Superior temporal gyrus (tissue), 1 donor: ENCODE results near the gene ZNF777.

Experiments used
- DNase-seq: peaks from one replicate; pipeline ENCODE4 v3.0.0-alpha.2; 2016; ENCODE audit errors: extremely low spot score

The ZNF777 gene

DNA sequence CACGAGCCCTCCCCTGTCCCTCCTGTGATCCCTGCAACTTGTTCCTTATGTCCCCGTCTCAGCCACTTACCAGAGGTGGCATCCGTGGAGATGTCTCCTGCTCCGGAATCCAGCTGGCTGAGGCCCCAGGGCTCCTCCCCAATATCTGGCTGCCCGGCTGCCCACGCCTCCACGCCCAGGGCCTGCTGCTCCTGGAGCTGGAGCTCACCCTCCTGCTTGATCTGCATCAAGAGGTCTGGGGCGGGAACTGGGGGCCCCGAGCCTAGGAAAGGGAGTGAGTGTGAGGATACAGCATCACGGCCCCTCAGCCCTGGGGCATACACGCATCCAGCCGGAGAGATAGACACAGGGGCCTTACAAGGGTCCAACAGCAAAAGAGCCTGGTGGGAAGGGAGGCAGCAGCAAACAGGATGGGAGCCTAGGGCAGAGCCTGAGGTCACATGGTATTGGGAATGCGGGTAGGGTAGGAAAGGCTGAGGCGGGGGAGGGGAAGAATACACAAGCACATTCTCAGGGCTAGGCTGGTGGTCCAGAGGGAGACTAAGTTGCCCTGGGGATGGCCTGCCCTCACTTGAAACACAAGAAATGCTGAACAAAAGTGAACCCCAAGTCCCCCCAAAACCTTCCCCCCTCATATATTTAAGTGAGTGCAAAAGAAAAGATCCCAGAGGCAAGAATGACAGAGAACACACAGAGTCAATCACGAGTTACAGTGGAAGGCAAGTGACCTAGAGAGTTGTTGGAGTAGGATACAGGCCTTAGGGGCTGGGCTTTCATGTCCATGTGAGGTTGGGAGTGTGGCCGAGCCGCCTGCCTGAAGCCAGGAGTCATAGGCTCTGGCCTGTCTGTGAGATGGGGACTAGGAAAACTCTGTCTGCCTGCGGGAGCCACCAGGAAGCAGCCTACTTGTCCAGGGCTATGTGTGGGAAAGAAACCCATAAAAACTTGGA, 16.9 kb upstream of the ZNF777 start:
- no peak for DNase-seq

- no peak for DNase-seq
These were observed 15.9 kb upstream of the ZNF777 start for GRCh38 chr7:149476791-149477190.

DNA sequence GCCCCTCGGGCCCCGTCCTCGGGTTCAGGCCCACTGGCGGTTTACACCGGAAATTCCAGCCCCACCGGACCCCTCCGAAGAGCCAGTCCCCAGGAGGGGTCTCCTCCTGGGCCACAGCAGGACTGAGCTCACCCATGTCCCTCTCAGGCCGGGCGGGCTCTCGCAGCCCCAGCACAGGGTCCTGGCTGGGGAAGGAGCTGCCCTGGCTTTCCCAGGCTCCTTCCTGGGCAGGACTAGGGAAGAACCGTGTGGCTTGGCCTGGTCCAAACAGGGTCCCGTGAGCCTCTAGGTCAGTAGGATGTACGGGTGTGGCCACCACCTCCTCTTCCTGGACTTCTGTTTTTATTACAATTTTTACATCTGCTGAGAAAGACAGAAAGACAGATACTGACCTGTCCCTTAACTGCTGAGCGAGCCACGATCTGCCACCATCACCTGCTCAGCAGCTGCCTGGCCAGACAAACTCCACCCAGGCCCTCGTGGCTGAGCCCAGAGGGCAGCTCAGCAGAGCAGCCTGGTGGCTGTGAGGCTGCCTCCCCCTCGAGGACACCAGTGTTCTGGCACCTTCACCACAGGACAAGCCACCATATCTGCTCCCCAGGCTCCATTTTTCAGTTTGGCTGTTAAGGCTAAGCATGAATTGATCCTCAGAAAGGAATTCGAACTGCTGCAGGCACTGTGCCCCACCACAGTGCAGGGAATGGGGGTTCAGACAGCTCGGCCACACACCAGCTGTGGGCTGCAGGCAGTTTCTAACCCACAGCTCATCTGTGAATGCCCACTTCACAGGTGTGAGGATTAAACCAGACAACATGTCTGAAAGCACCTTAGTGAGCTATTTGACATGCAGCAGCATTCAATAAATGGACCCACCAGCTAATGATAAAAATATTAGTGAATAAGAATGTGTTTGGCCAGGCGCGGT, 14.5 kb upstream of the ZNF777 start:
- no peak for DNase-seq

GRCh38 chr7:149474309-149475120, 13.7 kb upstream of the ZNF777 start:
- no peak for DNase-seq

DNA sequence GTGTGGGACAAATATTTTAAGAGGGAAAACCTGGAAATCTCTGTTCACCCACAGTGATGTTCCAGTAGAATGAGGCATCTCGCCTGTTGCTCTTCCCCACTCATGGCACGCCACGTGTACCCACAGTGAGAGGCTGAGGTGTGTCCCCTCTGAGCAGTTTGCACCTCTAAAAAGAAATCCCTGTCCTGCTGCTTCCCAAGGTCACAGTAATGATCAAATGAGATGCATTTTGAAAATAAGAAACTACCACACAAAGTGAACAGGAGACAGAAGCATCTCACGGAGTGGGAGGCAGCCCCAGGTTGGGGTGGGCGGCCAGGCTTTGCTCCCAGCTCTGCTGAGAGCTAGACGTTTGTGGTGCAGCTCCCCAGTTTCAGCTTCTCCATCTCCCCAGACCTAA, 12.4 kb upstream of the ZNF777 start:
- DNase-seq, result no peak

- no peak for DNase-seq
These were observed 10.6 kb upstream of the ZNF777 start for GRCh38 chr7:149471289-149471953.

DNA sequence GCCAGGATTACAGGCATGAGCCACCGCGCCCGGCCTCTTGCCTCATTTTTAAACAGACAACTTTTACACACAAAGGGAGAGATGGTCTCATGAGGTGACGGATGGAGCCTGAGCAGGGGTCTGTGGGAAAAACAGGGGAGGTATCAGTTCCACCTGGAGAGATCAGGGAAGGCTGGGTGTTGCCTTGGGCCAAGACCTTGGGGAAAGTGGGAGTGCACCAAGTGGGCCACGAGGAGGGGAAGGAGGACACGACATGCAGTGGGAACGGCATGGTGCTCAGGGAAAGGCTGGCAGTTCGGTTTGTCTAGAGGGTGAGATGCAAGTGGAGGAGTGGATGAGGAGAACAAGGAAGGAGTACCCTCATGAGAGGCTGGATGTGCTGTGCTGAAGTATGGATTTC, 8.9 kb upstream of the ZNF777 start:
- no peak for DNase-seq

GRCh38 chr7:149468208-149468607, 7.3 kb upstream of the ZNF777 start:
- no peak for DNase-seq

DNA sequence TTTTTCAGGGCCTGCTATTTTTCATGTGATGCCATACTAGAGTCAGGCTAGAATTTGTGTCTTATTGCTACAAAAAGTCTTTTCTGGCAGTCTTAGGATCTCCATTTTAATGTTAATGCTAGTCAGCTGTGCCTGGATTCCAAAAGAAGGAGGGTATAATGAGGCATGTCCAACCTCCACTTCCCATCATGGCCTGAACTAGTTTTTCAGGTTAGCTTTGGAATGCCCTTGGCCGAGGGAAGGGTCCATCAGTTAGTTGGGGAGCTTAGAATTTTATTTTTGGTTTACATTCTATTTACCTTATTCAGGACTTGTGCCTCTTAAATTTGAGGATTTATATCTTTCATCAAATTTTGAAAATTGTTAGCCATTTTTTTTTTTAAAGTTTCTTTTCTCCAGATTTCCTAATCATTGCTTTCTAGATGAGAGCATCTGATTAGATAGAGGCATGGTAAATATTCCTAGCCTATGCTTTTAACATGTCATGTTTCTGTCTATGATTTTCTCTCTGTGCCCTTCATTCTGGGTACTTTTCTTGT, 6.5 kb upstream of the ZNF777 start:
- no peak for DNase-seq

- DNase-seq, result no peak
These were observed 5.5 kb upstream of the ZNF777 start for GRCh38 chr7:149466364-149466763.

GRCh38 chr7:149463500-149464161, 2.8 kb upstream of the ZNF777 start:
- no peak for DNase-seq

DNA sequence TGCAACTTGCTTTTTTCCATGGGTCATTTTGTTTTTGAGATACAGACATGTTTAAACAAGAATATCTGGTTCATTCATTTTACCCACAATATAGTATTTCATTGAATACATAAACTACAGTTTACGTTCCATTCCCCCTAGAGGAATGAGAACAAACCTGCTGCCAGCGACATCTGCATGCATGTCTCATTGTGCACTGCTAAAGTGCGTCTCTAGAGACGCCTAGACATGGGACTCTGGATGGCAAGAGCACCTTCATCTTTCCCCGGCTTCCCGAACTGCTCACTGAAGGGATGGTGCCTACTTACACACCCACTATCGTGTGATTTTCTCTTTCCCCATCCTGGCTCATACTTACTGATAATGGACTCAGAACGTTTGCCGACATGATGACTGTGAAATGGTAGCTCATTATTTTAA, 1.2 kb upstream of the ZNF777 start:
- DNase-seq, result no peak

DNA sequence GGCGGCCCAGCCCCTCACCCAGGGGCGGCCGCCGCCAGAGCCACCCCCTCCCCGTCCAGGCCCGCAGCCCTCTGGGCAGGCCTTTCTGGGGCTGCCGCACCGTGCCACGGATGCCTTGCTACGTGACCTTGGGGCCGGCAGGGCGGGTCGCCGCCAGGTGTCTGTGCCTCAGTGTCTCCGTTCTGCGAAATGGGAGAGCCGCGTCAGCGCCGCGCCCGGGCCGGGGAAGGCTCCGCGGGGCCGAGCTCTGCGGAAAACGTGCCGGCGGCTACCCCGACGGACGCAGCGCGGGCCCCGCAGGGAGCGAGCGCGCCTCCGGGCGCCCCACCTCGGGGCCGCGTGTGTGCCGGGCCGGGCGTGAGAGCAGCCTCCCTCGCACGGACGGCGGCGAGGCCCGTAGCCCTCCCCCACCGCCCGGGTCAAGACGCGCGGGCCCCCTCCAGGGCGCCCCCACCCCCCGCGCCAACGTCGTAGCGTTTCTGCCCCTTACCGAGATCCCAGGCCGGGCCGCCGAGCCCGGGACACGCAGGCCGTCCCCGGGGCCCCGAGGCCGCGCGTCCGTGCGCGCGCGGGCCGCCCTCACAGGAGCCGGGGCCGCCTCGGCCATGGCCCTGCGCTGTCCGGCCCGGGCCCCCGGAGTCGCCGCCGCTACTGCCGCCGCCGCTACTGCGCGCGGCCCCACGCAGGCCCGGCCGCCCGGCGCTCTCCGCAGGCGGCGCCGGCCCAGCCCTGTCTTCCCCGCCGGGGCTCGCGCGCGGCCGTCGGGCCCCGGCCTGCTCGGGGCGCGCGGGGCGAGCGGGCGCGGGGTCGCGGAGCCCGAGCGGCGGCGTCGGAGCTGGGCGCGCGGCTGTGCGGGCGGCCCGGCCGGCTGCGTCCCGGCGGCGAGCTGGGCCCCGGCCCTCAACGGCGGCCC, 1.1 kb downstream of the ZNF777 start:
- DNase-seq, result no peak

GRCh38 chr7:149459201-149459539, 1.7 kb downstream of the ZNF777 start:
- DNase-seq, result no peak

DNA sequence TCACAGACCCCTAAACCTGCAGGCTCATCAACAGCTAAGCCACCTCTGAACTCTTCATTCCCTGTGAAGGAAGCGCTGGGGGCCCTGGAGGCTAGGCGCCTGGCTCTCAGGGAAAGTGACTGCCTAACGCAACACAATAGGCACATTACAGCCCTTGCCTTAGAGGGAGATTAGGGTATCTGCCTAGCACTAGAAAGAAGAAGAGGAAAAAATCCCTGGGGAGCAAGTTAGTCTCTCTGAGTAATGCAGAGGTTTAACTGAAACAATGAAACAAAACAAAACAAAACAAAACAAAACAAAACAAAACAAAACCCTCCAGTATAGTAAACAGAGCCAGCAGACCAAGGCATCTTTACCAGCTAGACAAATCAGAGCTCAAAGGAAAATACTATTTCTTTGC, 2.6 kb downstream of the ZNF777 start:
- DNase-seq, result no peak

DNA sequence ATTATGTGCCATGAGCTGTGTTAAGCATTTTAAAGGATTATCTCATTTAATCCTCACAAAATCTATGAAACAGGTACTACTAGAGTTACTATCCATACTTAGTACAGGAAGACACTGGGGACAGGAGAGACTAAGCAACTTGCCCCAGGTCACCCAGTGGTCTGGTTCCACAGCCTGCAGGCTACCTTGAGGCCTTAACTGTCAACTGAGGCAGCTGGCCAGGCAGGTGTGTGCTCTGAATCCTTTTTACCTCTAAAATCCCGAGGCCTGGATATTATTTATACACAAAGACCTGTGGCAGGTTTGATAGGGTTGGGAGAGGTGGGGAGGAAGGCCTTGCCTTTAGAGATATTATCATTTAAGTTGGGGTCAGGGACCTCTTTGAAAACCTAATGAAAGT, 3.1 kb downstream of the ZNF777 start:
- DNase-seq, result no peak

DNA sequence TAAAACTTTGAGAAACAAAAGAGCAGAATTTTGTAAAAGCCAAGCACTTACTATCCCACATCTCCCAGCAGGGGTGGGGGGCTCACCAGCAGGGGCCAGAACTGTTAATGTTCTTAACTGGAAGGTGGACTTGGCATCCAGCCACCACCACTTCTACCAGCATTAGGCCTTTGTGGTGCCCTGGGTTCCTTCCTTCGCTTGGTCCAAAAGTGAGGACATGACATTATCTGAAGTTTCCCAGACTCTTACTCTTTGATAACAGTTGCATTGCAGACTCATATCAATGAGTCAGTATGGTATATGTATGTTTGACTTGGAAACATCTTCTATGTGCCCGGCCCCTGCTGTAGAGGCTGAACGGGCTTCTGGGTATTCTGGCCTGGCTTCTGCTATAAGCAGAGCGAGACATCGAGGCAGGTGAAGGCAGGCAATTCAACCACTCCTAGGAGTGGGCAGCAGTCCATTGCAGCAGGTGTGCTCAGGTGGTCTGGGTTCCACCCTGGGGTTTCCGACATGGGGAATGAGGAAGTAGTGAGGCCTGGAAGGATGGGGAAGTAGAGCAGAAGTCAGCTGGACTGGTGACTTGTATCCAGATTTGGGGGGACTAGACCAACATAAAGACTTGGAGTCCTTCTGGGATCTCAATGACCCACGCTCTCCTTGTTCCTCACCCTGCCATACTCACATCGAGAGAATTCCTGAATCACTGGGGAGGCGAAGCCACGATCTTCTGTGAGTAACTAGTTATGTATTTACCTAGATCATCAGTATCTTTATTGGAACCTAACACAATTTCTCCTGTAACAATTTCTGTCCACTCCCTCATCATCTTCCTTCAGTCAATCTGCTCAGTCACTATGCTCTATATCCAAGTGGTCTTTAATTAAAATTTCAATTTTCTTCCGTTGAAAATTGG, 4.1 kb downstream of the ZNF777 start:
- DNase-seq, result no peak
